NCI-H1092 treated with DMSO at 0.1 percent for 48 hours (cell line): ENCODE results near the gene RRAGD.

ENCODE experiments used
- DNase-seq: peaks from one replicate; lab custom pipeline; 2025; lab: John Stamatoyannopoulos, UW

RRAGD gene

GRCh38 chr6:89412071-89413005 lies at the start of gene RRAGD:
RRAGD (minus strand) TSS chr6:89412273; CDS start chr6:89411993, 280 bp downstream.
- peak; percentile 57 for DNase-seq

- DNase-seq, result no peak
Measured at GRCh38 chr6:89460713-89461112, 48.6 kb upstream of the RRAGD start.

- DNase-seq, result no peak
Measured at GRCh38 chr6:89459501-89459900, 47.4 kb upstream of the RRAGD start.

- no peak for DNase-seq
Measured at GRCh38 chr6:89458704-89459103, 46.6 kb upstream of the RRAGD start.

GRCh38 chr6:89454300-89454699 lies 42.2 kb upstream of the RRAGD start:
- no peak for DNase-seq

GRCh38 chr6:89452281-89452680 lies 40.2 kb upstream of the RRAGD start:
- DNase-seq, result no peak

GRCh38 chr6:89449193-89449592 lies 37.1 kb upstream of the RRAGD start:
- no peak for DNase-seq

- DNase-seq, result no peak
Measured at GRCh38 chr6:89443658-89444057, 31.6 kb upstream of the RRAGD start.

- no peak for DNase-seq
Measured at GRCh38 chr6:89440200-89440599, 28.1 kb upstream of the RRAGD start.

GRCh38 chr6:89439014-89439413 lies 26.9 kb upstream of the RRAGD start:
- DNase-seq, result no peak

- no peak for DNase-seq
Measured at GRCh38 chr6:89438248-89438647, 26.2 kb upstream of the RRAGD start.

- DNase-seq, result no peak
Measured at GRCh38 chr6:89436226-89436625, 24.2 kb upstream of the RRAGD start.

GRCh38 chr6:89434954-89435353 lies 22.9 kb upstream of the RRAGD start:
- DNase-seq, result no peak

- DNase-seq, result no peak
Measured at GRCh38 chr6:89434150-89434499, 22.1 kb upstream of the RRAGD start.

- no peak for DNase-seq
Measured at GRCh38 chr6:89433252-89434149, 21.4 kb upstream of the RRAGD start.

GRCh38 chr6:89432875-89433251 lies 20.8 kb upstream of the RRAGD start, which contains the start of gene ANKRD6:
ANKRD6 (plus strand) TSS chr6:89433152; CDS start chr6:89566977, 133,825 bp downstream.
- peak; percentile 26 for DNase-seq

GRCh38 chr6:89430201-89430962 lies 18.3 kb upstream of the RRAGD start:
- no peak for DNase-seq

- no peak for DNase-seq
Measured at GRCh38 chr6:89416796-89417195, 4.7 kb upstream of the RRAGD start.

- no peak for DNase-seq
Measured at GRCh38 chr6:89415185-89415584, 3.1 kb upstream of the RRAGD start.

- no peak for DNase-seq
Measured at GRCh38 chr6:89414215-89414614, 2.1 kb upstream of the RRAGD start.

- DNase-seq, result no peak
Measured at GRCh38 chr6:89413006-89413400, 930 bp upstream of the RRAGD start.
